Measurements from ENCODE around the gene SF3B4.

Gene SF3B4

GRCh38 chr1:149883598-149884247 lies 43.9 kb downstream of the SF3B4 start:
- no peak for DNase-seq (ENCODE audit: low read depth)
- no peak overlapping the region for H3K4me3 ChIP-seq (ENCODE audit: low read length)
- TF ChIP-seq CTCF (conservative IDR thresholded peaks at IDR 0.05; ENCODE audit: low read length) = no peak

- H3K4me3 ChIP-seq (ENCODE audit: low read length) = no peak overlapping the region
- TF ChIP-seq CTCF (conservative IDR thresholded peaks at IDR 0.05; ENCODE audit: low read length) = no peak
- DNase-seq (ENCODE audit: low read depth) = no peak
Observed at GRCh38 chr1:149881876-149882275, 45.7 kb downstream of the SF3B4 start.

GRCh38 chr1:149879556-149879955 lies 48.0 kb downstream of the SF3B4 start:
- TF ChIP-seq CTCF (conservative IDR thresholded peaks at IDR 0.05; ENCODE audit: low read length) = no peak
- no peak for DNase-seq (ENCODE audit: low read depth)
- H3K4me3 ChIP-seq (ENCODE audit: low read length) = no peak overlapping the region

- no peak overlapping the region for H3K4me3 ChIP-seq (ENCODE audit: low read length)
- no peak for TF ChIP-seq CTCF (conservative IDR thresholded peaks at IDR 0.05; ENCODE audit: low read length)
- no peak for DNase-seq (ENCODE audit: low read depth)
Observed at GRCh38 chr1:149877211-149877946, 50.2 kb downstream of the SF3B4 start.

Measured in AG10803 (cell line).